Measurements from ENCODE around the gene SEC23A. TPM values are rescaled to one million over a fixed set of nuclear protein-coding genes. Genes with fewer than 3 reads are reported as not detected.
"Not testable (repeated sequence)": the region's sequence is repeated elsewhere in the genome, so short reads cannot be mapped to it uniquely, and the experiment has no call there.

Gene SEC23A
- total RNA-seq, 4 donors from 2014 or later = 59.4 to 77.9 (median 67.4) TPM

- intact Hi-C loops (cut with DNase I) = no loop called here
- 96% methylated on average over 12 of the region's 12 CpGs for WGBS, 2 donors
These were observed 78.8 kb downstream of the SEC23A start for GRCh38 chr14:39023939-39024871.

GRCh38 chr14:39017096-39018016 is 85.7 kb downstream of the SEC23A start:
- H3K9me3 ChIP-seq; H3K4me1 ChIP-seq; H3K27ac ChIP-seq; H3K36me3 ChIP-seq; H3K4me3 ChIP-seq (replicated peaks in 1 of 3); H3K27me3 ChIP-seq: not testable (repeated sequence)
- intact Hi-C loops (cut with DNase I) = loop anchor here (10.0 kb wide), 2 partner anchors 153 to 293 kb away; no protein-coding TSS in a partner anchor
- DNase-seq = peak; percentile 40 to 47
- WGBS, 2 donors = 73 to 76% methylated on average over 28 to 32 of the region's 33 CpGs

More at GRCh38 chr14:39023939-39024871, 78.8 kb downstream of the SEC23A start:
- no peak for DNase-seq
- TF ChIP-seq CTCF (IDR thresholded peaks at IDR 0.05) (no peak), POLR2A (IDR thresholded peaks at IDR 0.05) (no peak)
- Histone ChIP-seq H3K9me3 (no peaks in the 10 kb centered on the region), H3K27me3 (no peaks in the 10 kb centered on the region), H3K4me1 (no peaks in the 10 kb centered on the region), H3K27ac (no peak overlapping the region), H3K4me3 (replicated peaks in 1 of 3) (no peak overlapping the region), H3K36me3 (no peaks in the 10 kb centered on the region)

- Histone ChIP-seq H3K4me3 (replicated peaks in 1 of 3) (no peak overlapping the region), H3K27ac (no peak overlapping the region), H3K36me3 (no peaks in the 10 kb centered on the region), H3K27me3 (no peaks in the 10 kb centered on the region), H3K4me1 (no peaks in the 10 kb centered on the region), H3K9me3 (no peaks in the 10 kb centered on the region)
- WGBS, 2 donors = 71 to 80% methylated on average over 4 of the region's 4 CpGs
- intact Hi-C loops (cut with DNase I) = loop anchor here (10.0 kb wide), 2 partner anchors 152 to 292 kb away; no protein-coding TSS in a partner anchor
- no peak for DNase-seq
- TF ChIP-seq POLR2A (IDR thresholded peaks at IDR 0.05) (no peak), CTCF (IDR thresholded peaks at IDR 0.05) (no peak)
These were observed 86.3 kb downstream of the SEC23A start for GRCh38 chr14:39016733-39017095.

GRCh38 chr14:39015964-39016577 is 87.0 kb downstream of the SEC23A start:
- Histone ChIP-seq H3K36me3 (no peaks in the 10 kb centered on the region), H3K4me3 (replicated peaks in 1 of 3) (no peak overlapping the region), H3K9me3 (no peaks in the 10 kb centered on the region), H3K27ac (no peak overlapping the region), H3K4me1 (no peaks in the 10 kb centered on the region), H3K27me3 (no peaks in the 10 kb centered on the region)
- 95 to 97% methylated on average over 3 of the region's 3 CpGs for WGBS, 2 donors
- no peak for DNase-seq
- intact Hi-C loops (cut with DNase I) = loop anchor here (10.0 kb wide), 2 partner anchors 151 to 291 kb away; no protein-coding TSS in a partner anchor
- TF ChIP-seq CTCF (IDR thresholded peaks at IDR 0.05) = no peak

- peak; percentile 19 to 33 for DNase-seq
- Histone ChIP-seq H3K9me3 (no peaks in the 10 kb centered on the region), H3K36me3 (no peaks in the 10 kb centered on the region), H3K4me3 (replicated peaks in 1 of 3) (no peak overlapping the region), H3K27me3 (no peaks in the 10 kb centered on the region), H3K27ac (no peak overlapping the region), H3K4me1 (no peaks in the 10 kb centered on the region)
- TF ChIP-seq CTCF (IDR thresholded peaks at IDR 0.05) (peak; percentile 49 to 86 (median 60)), POLR2A (IDR thresholded peaks at IDR 0.05) (no peak)
- intact Hi-C loops (cut with DNase I) = loop anchor here (10.0 kb wide), 2 partner anchors 151 to 291 kb away; no protein-coding TSS in a partner anchor
- WGBS, 2 donors = 30 to 37% methylated on average over 5 of the region's 5 CpGs
These were observed 87.6 kb downstream of the SEC23A start for GRCh38 chr14:39015360-39015961.
